GM19455 (cell line): ENCODE measurements around the gene NPTXR.

Experiments used
- ATAC-seq: cut with Tn5 transposase; IDR thresholded peaks from one replicate; pipeline ENCODE4 v1.9.1; 2021; ENCODE audit not compliant: unreplicated experiment

The NPTXR gene

DNA sequence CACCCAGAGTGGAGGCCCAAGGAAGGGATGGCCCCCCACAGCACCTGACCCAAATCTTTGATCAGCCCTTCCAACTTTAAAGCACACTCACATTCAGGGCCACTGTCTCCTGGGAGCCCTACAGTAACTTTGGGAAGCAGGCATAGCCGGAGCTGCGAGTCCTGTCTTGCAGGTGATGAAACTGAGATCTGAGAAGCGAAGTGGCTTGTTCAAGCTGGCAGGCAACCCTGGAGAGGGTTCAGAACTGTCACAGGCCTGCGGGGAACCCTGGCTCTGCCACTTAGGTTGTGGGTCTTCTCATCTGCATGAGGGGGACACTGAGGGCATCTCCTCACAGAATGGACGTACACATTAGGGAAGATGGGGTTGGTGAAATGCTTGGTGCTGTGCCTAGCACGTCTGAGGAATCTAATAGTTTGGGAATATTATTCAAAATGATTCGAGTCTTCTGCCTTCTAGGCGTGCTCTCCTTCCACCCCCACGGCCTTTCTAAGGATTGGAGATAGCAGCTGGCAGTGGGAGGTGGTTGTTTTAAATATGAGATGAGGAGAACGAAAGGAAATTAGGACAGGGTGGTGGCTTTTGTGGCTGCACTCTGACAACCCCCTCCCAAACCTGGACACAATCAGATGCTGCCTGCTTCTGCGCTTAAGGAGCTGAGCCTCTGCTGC is 69.2 kb downstream of the NPTXR start:
- no peak for ATAC-seq

GRCh38 chr22:38773363-38773946 is 70.4 kb downstream of the NPTXR start:
- ATAC-seq = no peak

- no peak for ATAC-seq
These were observed 71.3 kb downstream of the NPTXR start for GRCh38 chr22:38772623-38772873.

GRCh38 chr22:38770257-38770949 is 73.4 kb downstream of the NPTXR start:
- ATAC-seq = no peak
